Measurements from ENCODE around the gene PRKN.
"Not testable (repeated sequence)": the region's sequence is repeated elsewhere in the genome, so short reads cannot be mapped to it uniquely, and the experiment has no call there.

PRKN gene

GRCh38 chr6:161918628-161919205 is 808.8 kb downstream of the PRKN start:
- no peak for DNase-seq

GRCh38 chr6:161918109-161918531 is 809.4 kb downstream of the PRKN start:
- no peak for DNase-seq

GRCh38 chr6:161917645-161918044 is 809.9 kb downstream of the PRKN start:
- DNase-seq = no peak

- no peak for DNase-seq
Observed at GRCh38 chr6:161915456-161915964, 812.1 kb downstream of the PRKN start.

GRCh38 chr6:161908872-161909271 is 818.7 kb downstream of the PRKN start:
- no peak for DNase-seq

- no peak for DNase-seq
Observed at GRCh38 chr6:161906571-161906970, 821.0 kb downstream of the PRKN start.

GRCh38 chr6:161903584-161904212 is 823.9 kb downstream of the PRKN start:
- DNase-seq = no peak

GRCh38 chr6:161901740-161902426 is 825.7 kb downstream of the PRKN start:
- peak in 1 of 51 donors; percentile 6 for DNase-seq

- no peak for DNase-seq
Observed at GRCh38 chr6:161894436-161894835, 833.1 kb downstream of the PRKN start.

- DNase-seq = no peak
Observed at GRCh38 chr6:161891542-161891941, 836.0 kb downstream of the PRKN start.

- peak in 3 of 51 donors; percentile 1 to 19 (median 14) for DNase-seq
Observed at GRCh38 chr6:161890832-161891297, 836.7 kb downstream of the PRKN start.

GRCh38 chr6:161890133-161890831 is 837.3 kb downstream of the PRKN start:
- peak in 14 of 51 donors; percentile 6 to 46 (median 18) for DNase-seq

GRCh38 chr6:161889324-161889723 is 838.2 kb downstream of the PRKN start:
- DNase-seq = peak in 15 of 51 donors; percentile 6 to 51 (median 19)

GRCh38 chr6:161886545-161886944 is 841.0 kb downstream of the PRKN start:
- not testable (repeated sequence) for DNase-seq

- DNase-seq = no peak
Observed at GRCh38 chr6:161884782-161885181, 842.8 kb downstream of the PRKN start.

GRCh38 chr6:161882196-161882765 is 845.3 kb downstream of the PRKN start:
- no peak for DNase-seq

- DNase-seq = no peak
Observed at GRCh38 chr6:161880056-161880455, 847.5 kb downstream of the PRKN start.

GRCh38 chr6:161876231-161876630 is 851.3 kb downstream of the PRKN start:
- DNase-seq = no peak

- DNase-seq = no peak
Observed at GRCh38 chr6:161870236-161870901, 857.2 kb downstream of the PRKN start.

- no peak for DNase-seq
Observed at GRCh38 chr6:161869491-161869890, 858.1 kb downstream of the PRKN start.

- no peak for DNase-seq
Observed at GRCh38 chr6:161866570-161866969, 861.0 kb downstream of the PRKN start.

All from hypothalamus (tissue), 51 donors.